ENCODE measurements around the gene TGFBI.
A peak's percentile ranks its signal among the peaks of the same experiment; 100 is the strongest.

TGFBI gene

GRCh38 chr5:136028090-136028489, 698 bp upstream of the TGFBI start:
- DNase-seq, result no peak

- DNase-seq, result no peak
These were observed 1.5 kb downstream of the TGFBI start for GRCh38 chr5:136030252-136030651.

GRCh38 chr5:136030956-136031611, 2.3 kb downstream of the TGFBI start:
- no peak for DNase-seq

- no peak for DNase-seq
These were observed 2.9 kb downstream of the TGFBI start for GRCh38 chr5:136031711-136032110.

- DNase-seq, result no peak
These were observed 3.8 kb downstream of the TGFBI start for GRCh38 chr5:136032564-136032963.

- DNase-seq, result no peak
These were observed 4.4 kb downstream of the TGFBI start for GRCh38 chr5:136033234-136033633.

GRCh38 chr5:136033848-136034247, 5.1 kb downstream of the TGFBI start:
- DNase-seq, result no peak

- DNase-seq, result no peak
These were observed 5.7 kb downstream of the TGFBI start for GRCh38 chr5:136034492-136034891.

- DNase-seq, result no peak
These were observed 6.2 kb downstream of the TGFBI start for GRCh38 chr5:136034984-136035383.

GRCh38 chr5:136035837-136036236, 7.0 kb downstream of the TGFBI start:
- DNase-seq, result no peak

GRCh38 chr5:136036293-136036911, 7.6 kb downstream of the TGFBI start:
- no peak for DNase-seq

- peak; percentile 72 for DNase-seq
These were observed 8.4 kb downstream of the TGFBI start for GRCh38 chr5:136037001-136037705.

- DNase-seq, result no peak
These were observed 9.8 kb downstream of the TGFBI start for GRCh38 chr5:136038635-136039034.

GRCh38 chr5:136039202-136039601, 10.4 kb downstream of the TGFBI start:
- no peak for DNase-seq

- DNase-seq, result no peak
These were observed 12.1 kb downstream of the TGFBI start for GRCh38 chr5:136040746-136041415.

GRCh38 chr5:136042156-136042555, 13.4 kb downstream of the TGFBI start:
- no peak for DNase-seq

- no peak for DNase-seq
These were observed 13.9 kb downstream of the TGFBI start for GRCh38 chr5:136042665-136043121.

GRCh38 chr5:136043551-136043950, 14.8 kb downstream of the TGFBI start:
- DNase-seq, result no peak

- peak; percentile 48 for DNase-seq
These were observed 15.3 kb downstream of the TGFBI start for GRCh38 chr5:136043968-136044610.

GRCh38 chr5:136045026-136045425, 16.2 kb downstream of the TGFBI start:
- peak; percentile 34 for DNase-seq

GRCh38 chr5:136046246-136046645, 17.5 kb downstream of the TGFBI start:
- peak; percentile 46 for DNase-seq

- peak; percentile 44 for DNase-seq
These were observed 19.1 kb downstream of the TGFBI start for GRCh38 chr5:136047858-136048257.

GRCh38 chr5:136048966-136049365, 20.2 kb downstream of the TGFBI start:
- DNase-seq, result no peak
